ENCODE measurements around the gene TBC1D10A.

DNA sequence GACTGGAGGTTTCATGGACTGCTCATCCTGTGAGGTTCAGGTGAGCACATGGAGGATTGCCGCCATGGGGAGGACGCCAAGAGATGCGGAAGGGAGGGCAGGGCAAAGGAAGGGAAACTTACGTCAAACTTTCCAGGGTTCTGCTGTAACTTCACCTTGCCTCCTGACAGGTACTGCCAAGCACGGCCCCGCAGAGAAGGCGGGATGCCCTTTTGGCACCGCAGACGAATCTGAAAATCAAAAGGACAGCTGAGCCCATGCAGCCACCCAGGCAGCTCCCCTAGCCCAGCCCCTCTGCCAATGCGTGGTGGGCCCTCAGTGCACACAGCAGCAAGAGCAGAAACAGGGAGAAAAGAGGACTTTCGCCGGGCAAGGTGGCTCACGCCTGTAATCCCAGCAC lies 27.4 kb downstream of the TBC1D10A start:
- TF ChIP-seq, protein P1, sequence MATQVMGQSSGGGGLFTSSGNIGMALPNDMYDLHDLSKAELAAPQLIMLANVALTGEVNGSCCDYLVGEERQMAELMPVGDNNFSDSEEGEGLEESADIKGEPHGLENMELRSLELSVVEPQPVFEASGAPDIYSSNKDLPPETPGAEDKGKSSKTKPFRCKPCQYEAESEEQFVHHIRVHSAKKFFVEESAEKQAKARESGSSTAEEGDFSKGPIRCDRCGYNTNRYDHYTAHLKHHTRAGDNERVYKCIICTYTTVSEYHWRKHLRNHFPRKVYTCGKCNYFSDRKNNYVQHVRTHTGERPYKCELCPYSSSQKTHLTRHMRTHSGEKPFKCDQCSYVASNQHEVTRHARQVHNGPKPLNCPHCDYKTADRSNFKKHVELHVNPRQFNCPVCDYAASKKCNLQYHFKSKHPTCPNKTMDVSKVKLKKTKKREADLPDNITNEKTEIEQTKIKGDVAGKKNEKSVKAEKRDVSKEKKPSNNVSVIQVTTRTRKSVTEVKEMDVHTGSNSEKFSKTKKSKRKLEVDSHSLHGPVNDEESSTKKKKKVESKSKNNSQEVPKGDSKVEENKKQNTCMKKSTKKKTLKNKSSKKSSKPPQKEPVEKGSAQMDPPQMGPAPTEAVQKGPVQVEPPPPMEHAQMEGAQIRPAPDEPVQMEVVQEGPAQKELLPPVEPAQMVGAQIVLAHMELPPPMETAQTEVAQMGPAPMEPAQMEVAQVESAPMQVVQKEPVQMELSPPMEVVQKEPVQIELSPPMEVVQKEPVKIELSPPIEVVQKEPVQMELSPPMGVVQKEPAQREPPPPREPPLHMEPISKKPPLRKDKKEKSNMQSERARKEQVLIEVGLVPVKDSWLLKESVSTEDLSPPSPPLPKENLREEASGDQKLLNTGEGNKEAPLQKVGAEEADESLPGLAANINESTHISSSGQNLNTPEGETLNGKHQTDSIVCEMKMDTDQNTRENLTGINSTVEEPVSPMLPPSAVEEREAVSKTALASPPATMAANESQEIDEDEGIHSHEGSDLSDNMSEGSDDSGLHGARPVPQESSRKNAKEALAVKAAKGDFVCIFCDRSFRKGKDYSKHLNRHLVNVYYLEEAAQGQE (IDR thresholded peaks at IDR 0.05; ENCODE audit: insufficient read depth in 1 of 2, low read depth in 2 of 2, low read length in 2 of 2), result no peak
- TF ChIP-seq POLR2AphosphoS5 (IDR thresholded peaks at IDR 0.05; ENCODE audit: low read depth, low read length), result no peak
